HFF-Myc (cell line): Measurements from ENCODE around the gene CAMK2A.

Experiments
- DNase-seq: peaks from one replicate; pipeline ENCODE4 v3.0.0-alpha.2; 2011; ENCODE audit warnings: low read depth; ENCODE audit errors: extremely low read depth
- H3K4me3 ChIP-seq: replicated peaks from 2 replicates; pipeline ENCODE4 v1.5.1; 2011; ENCODE audit warnings: low read depth, mild to moderate bottlenecking, control low read depth, low read length
- CTCF ChIP-seq: IDR thresholded peaks from 2 replicates; pipeline ENCODE4 v1.5.1; 2012; ENCODE audit warnings: mild to moderate bottlenecking, low read depth, low read length, control low read depth; ENCODE audit errors: missing control alignments

CAMK2A gene

DNA sequence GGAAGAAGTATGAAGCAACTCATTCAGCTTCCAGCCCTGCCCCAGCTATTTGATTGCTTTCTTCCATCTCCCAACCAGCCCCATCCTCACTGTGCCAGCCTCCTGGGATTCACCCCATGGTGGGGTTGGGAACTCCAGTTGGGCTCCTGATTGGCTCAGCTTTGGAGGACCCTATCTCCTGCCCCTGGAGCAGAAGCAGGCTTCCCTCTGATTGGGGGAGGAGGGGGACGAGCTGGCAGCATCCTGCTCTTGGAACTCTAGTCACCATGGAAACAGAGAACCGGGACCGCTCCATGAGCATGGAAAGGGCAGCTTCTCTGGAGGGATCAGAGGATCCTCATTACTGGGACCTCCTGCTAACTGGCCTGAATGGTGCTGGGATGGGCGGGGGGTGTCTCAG lies 97.1 kb downstream of the CAMK2A start:
- H3K4me3 ChIP-seq: no peak overlapping the region
- no peak for TF ChIP-seq CTCF
- DNase-seq: no peak

GRCh38 chr5:150190987-150191386 lies 98.6 kb downstream of the CAMK2A start:
- no peak for DNase-seq
- TF ChIP-seq CTCF: no peak
- no peak overlapping the region for H3K4me3 ChIP-seq

GRCh38 chr5:150190503-150190979 lies 99.0 kb downstream of the CAMK2A start:
- no peak for TF ChIP-seq CTCF
- no peak overlapping the region for H3K4me3 ChIP-seq
- no peak for DNase-seq

- DNase-seq: no peak
- no peak within 1 kb of the TSS for H3K4me3 ChIP-seq
- TF ChIP-seq CTCF: no peak
These were observed 99.7 kb downstream of the CAMK2A start, which contains the start of gene SLC6A7 for GRCh38 chr5:150189728-150190502. SLC6A7 (plus strand) TSS chr5:150190062; CDS start chr5:150190328, 266 bp downstream.

GRCh38 chr5:150189326-150189725 lies 100.2 kb downstream of the CAMK2A start:
- TF ChIP-seq CTCF: no peak
- DNase-seq: no peak
- H3K4me3 ChIP-seq: no peak overlapping the region

DNA sequence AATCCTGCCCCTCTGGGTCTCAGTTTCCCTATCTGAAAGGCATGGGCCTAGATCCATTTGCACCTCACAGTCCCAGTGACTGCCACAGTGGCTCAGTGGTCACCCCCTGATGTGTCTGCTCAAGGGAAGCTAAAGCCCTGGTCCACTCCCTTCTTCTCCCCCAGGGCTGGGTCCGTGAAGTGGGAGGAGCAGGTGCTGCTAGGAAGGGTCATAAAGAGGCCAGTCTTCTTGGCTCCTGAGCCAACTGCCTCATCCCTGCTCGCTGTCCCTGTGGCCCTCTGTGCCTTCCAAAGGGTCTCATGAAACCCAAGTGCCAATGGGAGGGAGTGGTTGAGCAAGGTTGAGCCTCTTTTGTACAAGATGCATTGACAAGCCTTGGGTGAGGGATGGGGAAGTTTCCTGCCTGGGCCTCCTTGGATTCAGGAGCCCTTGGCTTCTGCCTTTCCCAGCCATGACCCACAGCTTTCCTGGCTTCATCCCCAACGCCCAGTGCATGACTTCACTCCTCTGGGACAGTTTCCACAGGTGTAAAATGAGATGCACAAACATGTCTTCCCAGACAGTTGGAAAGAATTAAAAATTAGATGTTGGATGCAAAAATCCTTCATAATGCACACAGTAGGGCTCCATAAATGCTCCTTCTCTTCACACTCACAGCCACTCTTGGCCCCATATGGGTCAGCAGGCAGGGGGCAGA lies 101.3 kb downstream of the CAMK2A start:
- TF ChIP-seq CTCF: no peak
- DNase-seq: no peak
- H3K4me3 ChIP-seq: no peak overlapping the region
